Neuronal stem cell (in vitro differentiated cells): ENCODE measurements around the gene GEMIN2.
"Not testable (repeated sequence)": the region's sequence is repeated elsewhere in the genome, so short reads cannot be mapped to it uniquely, and the experiment has no call there.

Experiments used
- DNase-seq: peaks from one replicate; pipeline ENCODE4 v3.0.0-alpha.2; 2013; ENCODE audit warnings: low spot score
- H2AFZ ChIP-seq: one replicate; pipeline ENCODE4 v1.6.1; 2013; ENCODE audit warnings: mild to moderate bottlenecking, low read length, inconsistent platforms
- H2AK5ac ChIP-seq: 2 replicates; pipeline ENCODE4 v1.6.1; 2013; ENCODE audit warnings: low read depth, mild to moderate bottlenecking, inconsistent platforms, low read length, moderate library complexity, mixed read lengths
- H2BK120ac ChIP-seq: 2 replicates; pipeline ENCODE4 v1.6.1; 2013; ENCODE audit warnings: low read depth, mild to moderate bottlenecking, inconsistent platforms, low read length, moderate library complexity, mixed read lengths
- H2BK12ac ChIP-seq: one replicate; pipeline ENCODE4 v1.6.1; 2013; ENCODE audit warnings: low read length, inconsistent platforms
- H2BK15ac ChIP-seq: 2 replicates; pipeline ENCODE4 v1.6.1; 2013; ENCODE audit warnings: mild to moderate bottlenecking, low read length, inconsistent platforms, mixed read lengths
- H2BK5ac ChIP-seq: one replicate; pipeline ENCODE4 v1.6.1; 2013; ENCODE audit warnings: inconsistent platforms, mild to moderate bottlenecking, low read length, moderate library complexity
- H3K14ac ChIP-seq: one replicate; pipeline ENCODE4 v1.6.1; 2013; ENCODE audit warnings: low read length, inconsistent platforms
- H3K18ac ChIP-seq: 2 replicates; pipeline ENCODE4 v1.6.1; 2013; ENCODE audit warnings: low read length, inconsistent platforms
- H3K23ac ChIP-seq: 2 replicates; pipeline ENCODE4 v1.6.1; 2013; ENCODE audit warnings: low read depth, mild to moderate bottlenecking, mixed read lengths, low read length, inconsistent platforms; ENCODE audit not compliant: poor library complexity
- H3K27ac ChIP-seq: replicated peaks from 3 replicates; pipeline ENCODE4 v1.5.1; 2013; ENCODE audit warnings: low read length, inconsistent platforms
- H3K27me3 ChIP-seq, 3 experiments: 2 replicates each; pipeline ENCODE4 v1.6.1; 2013; ENCODE audit warnings: low read length in 3 of 3, mild to moderate bottlenecking in 2 of 3, inconsistent platforms in 1 of 3, low read depth in 1 of 3, mixed read lengths in 1 of 3, moderate library complexity in 1 of 3; ENCODE audit not compliant: control insufficient read depth in 3 of 3, insufficient read depth in 3 of 3
- H3K36me3 ChIP-seq, 2 donors: replicated peaks in 1 of 2; 2 replicates each; pipeline ENCODE4 v1.6.1; 2013; ENCODE audit warnings: low read length in 2 of 2; ENCODE audit not compliant: control insufficient read depth in 2 of 2, insufficient read depth in 2 of 2
- H3K4ac ChIP-seq: 2 replicates; pipeline ENCODE4 v1.6.1; 2013; ENCODE audit warnings: inconsistent platforms, mild to moderate bottlenecking, low read length, moderate library complexity
- H3K4me1 ChIP-seq, 2 donors: 1 replicate in 1 of 2; 2 replicates in 1 of 2; pipeline ENCODE4 v1.6.1; 2013; ENCODE audit warnings: low read length in 2 of 2, low read depth in 1 of 2; ENCODE audit not compliant: control insufficient read depth in 2 of 2, insufficient read depth in 1 of 2
- H3K4me2 ChIP-seq: one replicate; pipeline ENCODE4 v1.6.1; 2013; ENCODE audit warnings: mild to moderate bottlenecking, low read length, inconsistent platforms; ENCODE audit not compliant: insufficient read depth, poor library complexity, severe bottlenecking
- H3K4me3 ChIP-seq, 2 donors: 2 replicates each; pipeline ENCODE4 v1.5.1; 2013; ENCODE audit warnings: low read length in 2 of 2, mild to moderate bottlenecking in 2 of 2, inconsistent platforms in 1 of 2, moderate library complexity in 1 of 2
- H3K79me1 ChIP-seq: one replicate; pipeline ENCODE4 v1.6.1; 2013; ENCODE audit warnings: low read depth, mild to moderate bottlenecking, inconsistent platforms, low read length, moderate library complexity
- H3K9ac ChIP-seq: one replicate; pipeline ENCODE4 v1.6.1; 2013; ENCODE audit warnings: mild to moderate bottlenecking, low read depth, low read length, inconsistent platforms; ENCODE audit not compliant: poor library complexity
- H3K9me3 ChIP-seq, 2 donors: replicated peaks in 1 of 2; 2 replicates each; pipeline versions ENCODE3 to v1.6.1; 2013; ENCODE audit warnings: low read length in 2 of 2, mild to moderate bottlenecking in 2 of 2, inconsistent platforms in 1 of 2, low read depth in 1 of 2, mixed read lengths in 1 of 2, moderate library complexity in 1 of 2; ENCODE audit not compliant: control insufficient read depth in 2 of 2, insufficient read depth in 1 of 2
- H4K8ac ChIP-seq: one replicate; pipeline ENCODE4 v1.6.1; 2013; ENCODE audit warnings: low read depth, mild to moderate bottlenecking, inconsistent platforms, low read length, moderate library complexity
- H4K91ac ChIP-seq: one replicate; pipeline ENCODE4 v1.6.1; 2013; ENCODE audit warnings: low read length, low read depth, mild to moderate bottlenecking, inconsistent platforms; ENCODE audit not compliant: poor library complexity
- WGBS, 2 donors: extraction: QIAGEN DNeasy Blood & Tissue Kit; methylation state at CpG; one replicate each; pipeline ENCODE4 v1.1.7; 2013; ENCODE audit warnings: missing lambda C conversion rate in 2 of 2, mixed read lengths in 1 of 2; ENCODE audit not compliant: insufficient read length in 2 of 2, insufficient replicate concordance in 1 of 2; ENCODE audit errors: extremely low coverage in 2 of 2; 5-methylcytosine and 5-hydroxymethylcytosine counted together

GEMIN2 gene

DNA sequence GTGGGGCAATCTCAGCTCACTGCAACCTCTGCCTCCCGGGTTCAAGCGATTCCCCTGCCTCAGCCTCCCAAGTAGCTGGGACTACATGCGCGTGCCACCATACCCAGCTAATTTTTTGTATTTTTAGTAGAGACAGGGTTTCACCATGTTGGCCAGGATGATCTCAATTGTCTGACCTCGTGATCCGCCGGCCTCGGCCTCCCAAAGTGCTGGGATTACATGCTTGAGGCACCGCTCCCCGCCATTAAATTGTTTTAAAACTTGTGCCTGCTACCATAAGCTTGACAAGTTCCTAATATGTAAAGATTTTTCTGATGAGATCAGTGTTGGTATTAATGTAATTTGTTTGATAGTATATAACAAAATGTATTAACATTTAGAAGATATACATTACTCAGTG lies 14.9 kb upstream of the GEMIN2 start:
- not testable (repeated sequence) for H2AK5ac ChIP-seq, H3K4me3 ChIP-seq, DNase-seq, H3K9me3 ChIP-seq, H3K27ac ChIP-seq, H3K4me1 ChIP-seq, H3K4ac ChIP-seq, H4K91ac ChIP-seq, H3K4me2 ChIP-seq, H2BK12ac ChIP-seq, H3K79me1 ChIP-seq, H3K27me3 ChIP-seq, H2AFZ ChIP-seq, H3K18ac ChIP-seq, H2BK15ac ChIP-seq, H2BK120ac ChIP-seq, H3K23ac ChIP-seq, H3K9ac ChIP-seq, H2BK5ac ChIP-seq, H4K8ac ChIP-seq, H3K14ac ChIP-seq
- WGBS, 2 donors = no CpG with 5 or more reads among the region's 10 CpGs
- H3K36me3 ChIP-seq = peaks cover 0 to 27% of the 10 kb centered on the region in 2 donors

DNA sequence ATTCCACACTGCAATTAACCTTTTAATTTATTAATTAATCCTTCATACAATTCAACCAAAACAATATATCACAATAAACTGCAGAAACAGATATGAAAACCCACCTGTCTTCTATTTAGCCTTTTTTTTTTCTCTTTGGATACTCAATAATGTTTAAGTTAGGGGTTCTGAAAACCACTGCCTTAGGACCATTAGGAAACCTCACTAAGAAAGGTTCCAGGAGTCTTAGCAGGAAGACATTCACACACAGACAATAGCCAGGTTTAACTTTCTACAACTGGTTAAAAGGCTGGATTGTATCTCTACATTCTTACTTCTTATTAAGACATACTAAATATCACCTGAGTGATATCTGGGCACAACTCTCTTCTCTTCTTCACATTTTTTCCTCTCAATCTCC lies 14.4 kb upstream of the GEMIN2 start:
- Histone ChIP-seq H2BK15ac (no peak overlapping the region), H3K18ac (no peak overlapping the region), H3K23ac (no peak overlapping the region), H3K14ac (no peak overlapping the region), H4K91ac (no peak overlapping the region), H3K9me3 (no peaks in the 10 kb centered on the region), H3K79me1 (peaks cover 1% of the 10 kb centered on the region), H2BK12ac (no peak overlapping the region), H2BK120ac (no peak overlapping the region), H2AK5ac (no peak overlapping the region), H4K8ac (no peak overlapping the region), H3K27me3 (no peaks in the 10 kb centered on the region), H3K4me3 (no peak overlapping the region), H3K4me2 (no peak overlapping the region), H3K27ac (no peak overlapping the region), H3K4me1 (peaks cover 1 to 11% of the 10 kb centered on the region in 2 donors), H3K36me3 (peaks cover 0 to 22% of the 10 kb centered on the region in 2 donors), H2AFZ (no peak overlapping the region), H2BK5ac (no peak overlapping the region), H3K9ac (no peak overlapping the region), H3K4ac (no peak overlapping the region)
- no peak for DNase-seq

DNA sequence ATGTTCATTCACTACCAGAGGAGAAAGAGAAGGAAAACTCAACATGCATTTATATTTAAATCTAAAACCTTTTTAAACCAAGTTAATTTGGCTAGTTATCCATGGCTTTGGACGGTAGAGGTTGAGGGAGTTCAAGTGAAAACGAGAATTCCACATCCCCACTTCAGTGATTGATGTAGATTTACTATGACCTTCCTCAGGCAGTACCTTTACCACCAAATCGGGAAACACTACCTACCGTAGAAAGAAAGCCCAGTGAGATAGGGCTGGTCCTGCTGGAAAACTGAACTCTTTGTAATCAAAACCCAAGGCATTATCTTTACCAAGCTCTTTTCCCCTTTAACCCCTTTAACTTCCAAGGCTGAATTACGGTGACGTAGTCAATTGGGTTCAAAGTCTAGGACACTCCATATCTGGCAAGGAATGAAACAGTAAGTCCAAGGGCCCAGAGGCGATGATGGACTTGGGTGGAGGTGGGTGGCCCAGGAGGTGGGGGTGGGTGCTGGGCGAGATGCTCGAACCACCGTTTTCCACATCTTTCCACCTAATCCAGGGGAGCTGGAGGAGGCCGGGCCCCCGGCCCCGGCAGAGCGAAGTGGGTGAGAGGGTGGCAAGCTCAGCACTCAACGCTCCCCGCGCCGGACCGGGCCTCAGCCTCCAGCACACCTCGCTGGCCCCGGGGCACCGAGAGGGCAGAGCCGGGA lies 11.7 kb upstream of the GEMIN2 start:
- H2BK12ac ChIP-seq = peak overlapping the region; percentile 84
- H3K36me3 ChIP-seq = peaks cover 0 to 7% of the 10 kb centered on the region in 2 donors
- peak overlapping the region; percentile 94 for H2BK5ac ChIP-seq
- no CpG with 5 or more reads among the region's 23 CpGs for WGBS, 2 donors
- H3K4me3 ChIP-seq = peak overlapping the region; percentile 62 to 90
- peak overlapping the region; percentile 89 for H3K14ac ChIP-seq
- peak overlapping the region; percentile 37 for H2AK5ac ChIP-seq
- peak overlapping the region; percentile 92 for H4K91ac ChIP-seq
- peak overlapping the region; percentile 93 for H2AFZ ChIP-seq
- peak overlapping the region; percentile 99 for H3K23ac ChIP-seq
- H3K4me2 ChIP-seq = peak overlapping the region; percentile 66
- H3K79me1 ChIP-seq = peaks cover 1% of the 10 kb centered on the region
- H3K9me3 ChIP-seq = no peaks in the 10 kb centered on the region
- peak overlapping the region; percentile 81 for H3K27ac ChIP-seq
- peak overlapping the region; percentile 96 for H3K18ac ChIP-seq
- H4K8ac ChIP-seq = peak overlapping the region; percentile 43
- peak overlapping the region; percentile 67 for H2BK15ac ChIP-seq
- peak overlapping the region; percentile 94 for H3K9ac ChIP-seq
- peak overlapping the region; percentile 93 for H3K4ac ChIP-seq
- H3K4me1 ChIP-seq = peaks cover 0 to 9% of the 10 kb centered on the region in 2 donors
- DNase-seq = no peak
- peak overlapping the region; percentile 91 for H2BK120ac ChIP-seq
- no peaks in the 10 kb centered on the region for H3K27me3 ChIP-seq

DNA sequence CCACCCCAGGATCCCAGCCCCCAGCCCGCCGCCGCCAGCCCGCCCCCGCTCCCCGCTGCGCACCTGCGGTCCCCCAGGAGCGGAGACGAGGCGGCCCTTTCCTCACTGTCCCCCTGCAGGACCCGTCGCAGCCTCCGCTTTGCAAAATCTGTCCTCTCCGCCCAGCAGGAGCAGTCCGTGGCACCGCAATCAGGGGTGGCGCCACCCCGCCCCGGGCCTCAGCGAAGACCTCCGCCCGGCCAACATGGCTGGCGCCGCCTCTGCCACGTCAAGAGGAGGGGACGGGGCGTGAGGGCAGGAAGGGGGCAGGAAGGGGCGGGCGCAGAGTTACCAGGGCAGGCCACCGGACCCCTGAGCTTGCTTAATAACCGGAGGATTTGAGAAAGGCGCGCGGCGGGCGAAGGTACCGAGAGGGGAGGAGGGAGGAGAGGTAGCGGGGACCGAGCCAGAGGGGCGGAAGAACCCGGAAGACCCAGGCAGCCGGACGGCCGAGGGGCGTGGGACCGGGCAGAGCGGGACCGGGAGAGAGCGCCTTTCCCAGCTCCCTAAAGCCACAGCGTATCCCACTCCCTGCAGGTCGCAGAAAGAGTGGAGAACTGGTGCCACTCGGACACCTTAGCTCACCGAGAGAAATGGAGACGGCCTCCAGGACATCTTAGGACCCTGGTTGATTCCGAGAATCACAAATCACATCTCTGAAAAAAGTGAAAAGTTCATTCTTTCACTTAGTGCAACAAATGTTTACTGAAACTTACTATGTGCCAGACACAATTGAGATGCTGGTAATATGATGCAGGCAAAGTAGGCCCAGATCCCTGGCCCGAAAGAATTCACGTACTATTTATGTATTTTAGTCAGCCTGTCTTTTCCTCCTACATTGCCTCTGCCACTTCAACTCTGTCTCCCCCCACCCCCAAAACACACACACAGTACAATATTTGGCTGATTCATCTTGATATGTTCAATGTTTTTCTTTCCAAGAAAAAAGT lies 10.9 kb upstream of the GEMIN2 start, which contains the start of gene SEC23A:
Gene SEC23A (minus strand): TSS at position 267 of the 989 bp plus-strand sequence. CDS start 7,117 bp downstream, outside the sequence.
- peak; percentile 85 for DNase-seq
- Histone ChIP-seq H3K14ac (peak within 1 kb of the TSS; percentile 89), H3K4me1 (peaks cover 0 to 9% of the 10 kb centered on the region in 2 donors), H3K27ac (peak within 1 kb of the TSS; percentile 89), H3K4me3 (peak within 1 kb of the TSS; percentile 62 to 90), H2AFZ (peak within 1 kb of the TSS; percentile 93), H3K4me2 (peak within 1 kb of the TSS; percentile 66), H3K4ac (peak within 1 kb of the TSS; percentile 93), H3K23ac (peak within 1 kb of the TSS; percentile 99), H3K9me3 (no peaks in the 10 kb centered on the region), H3K27me3 (no peaks in the 10 kb centered on the region), H2BK12ac (peak within 1 kb of the TSS; percentile 84), H3K18ac (peak within 1 kb of the TSS; percentile 96), H4K8ac (peak within 1 kb of the TSS; percentile 43), H3K79me1 (peaks cover 1% of the 10 kb centered on the region), H2AK5ac (peak within 1 kb of the TSS; percentile 37), H2BK5ac (peak within 1 kb of the TSS; percentile 94), H3K36me3 (peaks cover 0 to 7% of the 10 kb centered on the region in 2 donors), H4K91ac (peak within 1 kb of the TSS; percentile 92), H2BK15ac (peak within 1 kb of the TSS; percentile 67), H2BK120ac (peak within 1 kb of the TSS; percentile 91), H3K9ac (peak within 1 kb of the TSS; percentile 94)
- no CpG with 5 or more reads among the region's 58 CpGs for WGBS, 2 donors
